K562 (cell line): ENCODE measurements around the gene MAML3. TPM values are rescaled to one million over a fixed set of nuclear protein-coding genes. Genes with fewer than 3 reads are reported as not detected.

Experiments used
- ATAC-seq: fragments of 200-7000 bp; cut with Tn5 transposase; 3 replicates; pipeline ENCODE4 v1.9.1; 2020; ENCODE audit warnings: moderate library complexity
- BruUV-seq: library from RNA; stranded (reverse); fragments of 400-500 nt; replicated peaks from 2 replicates; lab custom pipeline; 2021; lab: Mats Ljungman, UMichigan
- CTCF ChIA-PET: fragments of 300-600 bp; formaldehyde crosslinking; extraction: SDS; loops from one replicate; lab custom pipeline; 2021; ENCODE audit warnings: low intra/inter-chr PET ratio; lab: Yijun Ruan, JAX
- POLR2A ChIA-PET: fragments of 300-600, 350-650 bp; sonication (Branson Sonifier 250); formaldehyde crosslinking; extraction: SDS; loops from one replicate; lab custom pipeline; 2021; ENCODE audit warnings: antibody characterized with exemption, inconsistent platforms; lab: Yijun Ruan, JAX
- DNase-seq, 4 experiments: peaks; one replicate each; pipeline versions ENCODE4 v3.0.0 to v3.0.0-alpha.2; 2011 to 2018; ENCODE audit warnings: low spot score in 3 of 4, mixed read lengths in 3 of 4; ENCODE audit errors: extremely low read depth in 1 of 4
- FAIRE-seq: peaks from 2 replicates; lab custom pipeline; 2011; peaks lifted over from hg19 to GRCh38; lab: Jason Lieb, UNC
- H2AFZ ChIP-seq: 2 replicates; pipeline ENCODE4 v1.6.0; 2011; ENCODE audit warnings: low read depth, low read length, control low read depth, inconsistent platforms
- H3K27ac ChIP-seq: fragments of 200-600 bp; 3 replicates; pipeline ENCODE4 v1.8.0; 2011; ENCODE audit warnings: low read depth, mild to moderate bottlenecking, control low read depth, inconsistent platforms, low read length, moderate library complexity, mixed read lengths; ENCODE audit errors: extremely low read depth
- H3K27me3 ChIP-seq, 2 experiments: fragments of 300-600 bp in 1 of 2; 2 replicates in 1 of 2; 3 replicates in 1 of 2; pipeline versions ENCODE4 v1.6.0 to v1.8.0; 2011; ENCODE audit warnings: inconsistent platforms in 2 of 2, low read length in 2 of 2, mild to moderate bottlenecking in 1 of 2, mixed read lengths in 1 of 2, moderate library complexity in 1 of 2; ENCODE audit not compliant: control insufficient read depth in 2 of 2, insufficient read depth in 2 of 2
- H3K36me3 ChIP-seq: fragments of 300-600 bp; 3 replicates; pipeline ENCODE4 v1.8.0; 2011; ENCODE audit warnings: mild to moderate bottlenecking, low read length, inconsistent platforms; ENCODE audit not compliant: control insufficient read depth, insufficient read depth
- H3K4me1 ChIP-seq, 2 experiments: fragments of 200-600 bp in 1 of 2; replicated peaks in 1 of 2; 2 replicates in 1 of 2; 3 replicates in 1 of 2; pipeline versions ENCODE4 v1.5.1 to v1.8.0; 2011; ENCODE audit warnings: inconsistent platforms in 2 of 2, low read length in 2 of 2, mild to moderate bottlenecking in 1 of 2, mixed read lengths in 1 of 2, moderate library complexity in 1 of 2; ENCODE audit not compliant: control insufficient read depth in 2 of 2, insufficient read depth in 2 of 2
- H3K4me2 ChIP-seq: 2 replicates; pipeline ENCODE4 v1.6.1; 2011; ENCODE audit warnings: low read length, control low read depth, inconsistent platforms, mixed read lengths; ENCODE audit not compliant: insufficient read depth
- H3K4me3 ChIP-seq: fragments of 200-600 bp; sonication (generic), shearing (Covaris generic); 2 replicates; pipeline ENCODE4 v1.5.1; 2016; ENCODE audit warnings: control low read depth, inconsistent platforms
- H3K79me2 ChIP-seq: fragments of 200-600 bp; 3 replicates; pipeline ENCODE4 v1.8.0; 2011; ENCODE audit warnings: low read length, inconsistent platforms; ENCODE audit not compliant: control insufficient read depth, insufficient read depth
- H3K9ac ChIP-seq, 2 experiments: 2 replicates each; pipeline versions ENCODE4 v1.6.0 to v1.6.1; 2011; ENCODE audit warnings: low read depth in 2 of 2, low read length in 2 of 2, control low read depth in 1 of 2, inconsistent platforms in 1 of 2, mild to moderate bottlenecking in 1 of 2, mixed read lengths in 1 of 2; ENCODE audit not compliant: insufficient read depth in 1 of 2
- H3K9me1 ChIP-seq: one replicate; pipeline ENCODE4 v1.6.0; 2011; ENCODE audit warnings: inconsistent platforms, mild to moderate bottlenecking, low read length, moderate library complexity; ENCODE audit not compliant: control insufficient read depth, insufficient read depth
- H3K9me3 ChIP-seq: replicated peaks from 2 replicates; pipeline ENCODE4 v1.5.1; 2011; ENCODE audit warnings: low read depth, low read length, inconsistent platforms; ENCODE audit not compliant: control insufficient read depth, insufficient read depth
- H4K20me1 ChIP-seq: replicated peaks from 2 replicates; pipeline ENCODE4 v1.6.1; 2011; ENCODE audit warnings: low read length, inconsistent platforms, mixed read lengths; ENCODE audit not compliant: control insufficient read depth, insufficient read depth
- ARID2 ChIP-seq: fragments of 450-650 bp; IDR thresholded peaks from 2 replicates; pipeline ENCODE4 v1.6.1; 2017; ENCODE audit warnings: antibody characterized with exemption, mild to moderate bottlenecking
- BMI1 ChIP-seq: fragments of 150-350 bp; IDR thresholded peaks from 2 replicates; pipeline ENCODE4 v1.6.1; 2014; ENCODE audit warnings: low read length
- HMG20B ChIP-seq: fragments of 250-450 bp; sonication (Bioruptor Pico); IDR thresholded peaks from 2 replicates; pipeline ENCODE4 v1.5.0; 2021; ENCODE audit warnings: mild to moderate bottlenecking
- IRF2 ChIP-seq: sonication (generic); formaldehyde crosslinking; IDR thresholded peaks from 2 replicates; pipeline ENCODE4 v1.8.1; 2022; ENCODE audit warnings: mild to moderate bottlenecking, missing genetic modification reagents
- KAT2B ChIP-seq: IDR thresholded peaks from one replicate; pipeline ENCODE4 v1.6.1; 2012; ENCODE audit warnings: low read depth, mild to moderate bottlenecking, control low read depth, inconsistent platforms, low read length, moderate library complexity
- MXD1 ChIP-seq: fragments of 250-450 bp; sonication (Bioruptor Pico); IDR thresholded peaks from 2 replicates; pipeline ENCODE4 v1.8.0; 2021; ENCODE audit warnings: borderline replicate concordance, mild to moderate bottlenecking, moderate library complexity; ENCODE audit not compliant: poor library complexity, severe bottlenecking
- MXI1 ChIP-seq: IDR thresholded peaks from 2 replicates; pipeline ENCODE4 v1.6.1; 2011; ENCODE audit warnings: low read depth, mild to moderate bottlenecking, improper control_type of control experiment, low read length
- RBBP5 ChIP-seq: fragments of 200-600 bp; sonication (generic); IDR thresholded peaks from 2 replicates; pipeline ENCODE4 v1.6.1; 2012; ENCODE audit warnings: borderline replicate concordance, mild to moderate bottlenecking, low read length, control low read depth, inconsistent platforms; ENCODE audit not compliant: insufficient read depth, poor library complexity, severe bottlenecking
- RBM39 ChIP-seq: fragments of 200-400 bp; formaldehyde crosslinking; optimal IDR thresholded peaks from 2 replicates; pipeline ENCODE3; 2018; ENCODE audit warnings: low read depth, low read length
- SMARCA5 ChIP-seq: fragments of 450-650 bp; IDR thresholded peaks from 2 replicates; pipeline ENCODE4 v1.6.1; 2016
- SREBF1 ChIP-seq: fragments of 150-350 bp; IDR thresholded peaks from 2 replicates; pipeline ENCODE4 v1.6.1; 2014; ENCODE audit warnings: antibody characterized with exemption, low read depth, low read length, borderline replicate concordance
- SRF ChIP-seq, 2 experiments: fragments of 250-450, 450-650 bp in 1 of 2; sonication (Bioruptor Pico) in 1 of 2; sonication (generic) in 1 of 2; formaldehyde crosslinking; IDR thresholded peaks; 2 replicates each; pipeline versions ENCODE4 v1.5.0 to v1.5.1; 2020 to 2022; ENCODE audit warnings: mild to moderate bottlenecking in 1 of 2, missing genetic modification reagents in 1 of 2
- SRSF9 ChIP-seq: fragments of 200-400 bp; formaldehyde crosslinking; IDR thresholded peaks from 2 replicates; pipeline ENCODE4 v1.6.1; 2017; ENCODE audit warnings: low read depth, low read length, borderline replicate concordance
- USF2 ChIP-seq: sonication (generic); formaldehyde crosslinking; IDR thresholded peaks from 2 replicates; pipeline ENCODE4 v1.5.0; 2020; ENCODE audit warnings: missing genetic modification reagents
- WGBS: fragments of 100-300 bp; shearing (Covaris generic); methylation state at CpG from one replicate; pipeline ENCODE4 v1.1.6; 2016; ENCODE audit warnings: low coverage, mixed read lengths; ENCODE audit not compliant: insufficient coverage; ENCODE audit errors: missing lambda C conversion rate; 5-methylcytosine and 5-hydroxymethylcytosine counted together
- in situ Hi-C: fragments of 300-500 bp; cut with MboI; formaldehyde crosslinking; loops from 4 replicates; pipeline ENCODE4 v1.15.0; 2018; ENCODE audit warnings: inconsistent platforms, mixed read lengths
- intact Hi-C: fragments of 100-400 bp; cut with micrococcal nuclease; formaldehyde crosslinking; loops from 2 replicates; pipeline ENCODE4 v1.14.2; 2022
- polyA plus RNA-seq, 8 experiments: library from polyadenylated mRNA; depleted of rRNA in 4 of 8; stranded (reverse) in 5 of 8; unstranded in 3 of 8; fragments of >200 nt; fragmentation: Nextera tagmentation in 2 of 8; fragmentation: Illumina TruSeq in 1 of 8; extraction: Ambion mirVana in 2 of 8; extraction: Trizol in 1 of 8; gene quantifications; 2 replicates each; pipeline versions ENCODE4 v1.2.1 to v1.2.3, GENCODE V29; 2011 to 2014; ENCODE audit warnings: inconsistent platforms in 1 of 8, missing spikeins in 1 of 8
- total RNA-seq, 7 experiments: library from RNA; depleted of rRNA in 6 of 7; stranded (reverse); fragments of >200 nt in 6 of 7; fragmentation: Illumina TruSeq in 2 of 7; extraction: Trizol in 2 of 7; gene quantifications; 2 replicates each; pipeline versions ENCODE4 v1.2.1 to v1.2.3, GENCODE V29; 2011 to 2021; ENCODE audit warnings: low replicate concordance in 1 of 7
- TF ChIP-seq, protein P1 (sequence below): fragments of 250-450 bp; sonication (Bioruptor Pico); IDR thresholded peaks from 2 replicates; pipeline ENCODE4 v1.8.0; 2021; ENCODE audit warnings: moderate library complexity, mild to moderate bottlenecking, inconsistent platforms
- TF ChIP-seq, protein P2 (sequence below): fragments of 450-650 bp; formaldehyde crosslinking; conservative IDR thresholded peaks from 2 replicates; pipeline ENCODE4 v1.4.0; 2022; ENCODE audit warnings: mild to moderate bottlenecking, missing genetic modification characterization

MAML3 gene
- total and polyA plus RNA-seq, 9 of the 15 experiments (the other 6 are each of a cell fraction or from before 2014, with no cell fraction given) = 0.01 to 0.55 (median 0.25) TPM

GRCh38 chr4:139715746-139716391 lies 438.1 kb downstream of the MAML3 start (continued):
- TF ChIP-seq, protein P1, sequence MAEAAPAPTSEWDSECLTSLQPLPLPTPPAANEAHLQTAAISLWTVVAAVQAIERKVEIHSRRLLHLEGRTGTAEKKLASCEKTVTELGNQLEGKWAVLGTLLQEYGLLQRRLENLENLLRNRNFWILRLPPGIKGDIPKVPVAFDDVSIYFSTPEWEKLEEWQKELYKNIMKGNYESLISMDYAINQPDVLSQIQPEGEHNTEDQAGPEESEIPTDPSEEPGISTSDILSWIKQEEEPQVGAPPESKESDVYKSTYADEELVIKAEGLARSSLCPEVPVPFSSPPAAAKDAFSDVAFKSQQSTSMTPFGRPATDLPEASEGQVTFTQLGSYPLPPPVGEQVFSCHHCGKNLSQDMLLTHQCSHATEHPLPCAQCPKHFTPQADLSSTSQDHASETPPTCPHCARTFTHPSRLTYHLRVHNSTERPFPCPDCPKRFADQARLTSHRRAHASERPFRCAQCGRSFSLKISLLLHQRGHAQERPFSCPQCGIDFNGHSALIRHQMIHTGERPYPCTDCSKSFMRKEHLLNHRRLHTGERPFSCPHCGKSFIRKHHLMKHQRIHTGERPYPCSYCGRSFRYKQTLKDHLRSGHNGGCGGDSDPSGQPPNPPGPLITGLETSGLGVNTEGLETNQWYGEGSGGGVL (CRISPR knock-in tag) = no peak
- TF ChIP-seq BMI1 (no peak), USF2 (CRISPR knock-in tag) (no peak)
- TF ChIP-seq, all 486 proteins: peak for 0

DNA sequence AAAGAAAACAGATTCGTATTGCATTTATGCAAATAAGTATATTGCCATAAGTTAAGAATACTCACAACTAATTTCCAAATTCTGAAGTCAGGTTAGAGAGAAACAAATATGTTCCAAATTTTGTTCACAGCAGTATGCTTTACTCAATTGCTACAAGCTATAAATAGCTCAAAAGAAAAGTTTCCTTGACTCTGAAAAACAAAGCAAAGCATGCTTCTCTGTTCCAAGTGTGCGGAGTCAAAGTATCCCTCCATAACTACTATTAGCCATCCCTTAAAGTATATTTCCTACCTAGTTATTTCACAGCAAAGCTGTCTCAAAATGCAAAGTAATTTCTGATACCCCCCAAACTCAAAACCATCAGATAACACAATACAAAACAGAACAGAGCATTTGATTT lies 441.1 kb downstream of the MAML3 start:
- Histone ChIP-seq H3K4me2 (no peak overlapping the region), H3K9me3 (no peaks in the 10 kb centered on the region), H3K4me3 (no peak overlapping the region), H3K79me2 (no peaks in the 10 kb centered on the region), H3K27me3 (no peaks in the 10 kb centered on the region), H3K9ac (no peak overlapping the region), H3K27ac (no peak overlapping the region), H3K36me3 (no peaks in the 10 kb centered on the region), H4K20me1 (no peaks in the 10 kb centered on the region), H3K4me1 (no peaks in the 10 kb centered on the region; a peak in 1 of 5 replicates), H3K9me1 (no peaks in the 10 kb centered on the region), H2AFZ (no peak overlapping the region)
- DNase-seq = no peak
- no peak for ATAC-seq
- POLR2A ChIA-PET = no interaction called here
- in situ Hi-C loops = no loop called here
- intact Hi-C loops = no loop called here
- BruUV-seq = no TSS peak
- CTCF ChIA-PET = no interaction called here
- 83% methylated on average over 2 of the region's 2 CpGs for WGBS
- no peak for FAIRE-seq
- TF ChIP-seq, protein P2, sequence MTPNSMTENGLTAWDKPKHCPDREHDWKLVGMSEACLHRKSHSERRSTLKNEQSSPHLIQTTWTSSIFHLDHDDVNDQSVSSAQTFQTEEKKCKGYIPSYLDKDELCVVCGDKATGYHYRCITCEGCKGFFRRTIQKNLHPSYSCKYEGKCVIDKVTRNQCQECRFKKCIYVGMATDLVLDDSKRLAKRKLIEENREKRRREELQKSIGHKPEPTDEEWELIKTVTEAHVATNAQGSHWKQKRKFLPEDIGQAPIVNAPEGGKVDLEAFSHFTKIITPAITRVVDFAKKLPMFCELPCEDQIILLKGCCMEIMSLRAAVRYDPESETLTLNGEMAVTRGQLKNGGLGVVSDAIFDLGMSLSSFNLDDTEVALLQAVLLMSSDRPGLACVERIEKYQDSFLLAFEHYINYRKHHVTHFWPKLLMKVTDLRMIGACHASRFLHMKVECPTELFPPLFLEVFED (CRISPR knock-in tag) = no peak
- TF ChIP-seq RBBP5 (no peak), SMARCA5 (no peak), MXI1 (no peak), ARID2 (no peak), RBM39 (no peak), KAT2B (no peak), SRF (CRISPR knock-in tag; IDR thresholded peaks at IDR 0.05) (no peak), HMG20B (no peak), MXD1 (no peak), SREBF1 (no peak), IRF2 (no peak), SRSF9 (no peak)
